Activated B cell treated with CpG ODN at 0.5 μM for 24 hours (primary cell): ENCODE data around the gene INSM1. TPM values are rescaled to one million over a fixed set of nuclear protein-coding genes. Genes with fewer than 3 reads are reported as not detected.

ENCODE experiments used
- ATAC-seq: fragments of 200-7000 bp; cut with Tn5 transposase; one replicate; pipeline ENCODE4 v1.10.0; 2021; ENCODE audit warnings: low read depth, mild to moderate bottlenecking, moderate library complexity
- CTCF ChIA-PET: fragments of 350-600 bp; sonication (Branson Sonifier 250); formaldehyde crosslinking; loops from one replicate; lab custom pipeline; 2021; ENCODE audit warnings: antibody characterized with exemption; lab: Charles Lee
- POLR2A ChIA-PET: fragments of 350-600 bp; sonication (Branson Sonifier 250); formaldehyde crosslinking; loops from one replicate; lab custom pipeline; 2021; ENCODE audit warnings: antibody characterized with exemption; lab: Charles Lee
- DNase-seq: peaks from one replicate; pipeline ENCODE4 v3.0.0; 2022
- H3K27ac Mint-ChIP-seq: one replicate; pipeline ENCODE4 v1.8.0; 2020; ENCODE audit warnings: mixed read lengths
- H3K27me3 Mint-ChIP-seq: one replicate; pipeline ENCODE4 v1.8.0; 2021; ENCODE audit warnings: mixed read lengths
- H3K36me3 Mint-ChIP-seq: one replicate; pipeline ENCODE4 v1.8.0; 2021; ENCODE audit warnings: low read depth, mixed read lengths
- H3K4me1 Mint-ChIP-seq: one replicate; pipeline ENCODE4 v1.8.0; 2021; ENCODE audit warnings: mixed read lengths
- H3K4me3 Mint-ChIP-seq: one replicate; pipeline ENCODE4 v1.8.0; 2020; ENCODE audit warnings: mild to moderate bottlenecking, mixed read lengths
- H3K9me3 Mint-ChIP-seq: one replicate; pipeline ENCODE4 v1.8.0; 2020; ENCODE audit warnings: mixed read lengths
- CTCF ChIP-seq: fragments of 200-600 bp; IDR thresholded peaks from one replicate; pipeline ENCODE4 v1.8.0; 2022; ENCODE audit warnings: antibody characterized with exemption, mild to moderate bottlenecking
- intact Hi-C: fragments of 100-400 bp; cut with micrococcal nuclease; formaldehyde crosslinking; loops from one replicate; pipeline ENCODE4 v1.15.1; 2024
- total RNA-seq: library from RNA; stranded (reverse); gene quantifications from 2 replicates; pipeline ENCODE4 v1.2.3, GENCODE V29; 2022

Gene INSM1
- total RNA-seq, 1 donor from 2014 or later, result not detected

- POLR2A ChIA-PET, result no interaction called here
- ATAC-seq (no peak), DNase-seq (no peak)
- H3K4me3 Mint-ChIP-seq, result no peak overlapping the region
- intact Hi-C loops, result no loop called here
- no peaks in the 10 kb centered on the region for H3K27me3 Mint-ChIP-seq
- peaks cover 33% of the 10 kb centered on the region for H3K36me3 Mint-ChIP-seq
- no peak for TF ChIP-seq CTCF
- no peaks in the 10 kb centered on the region for H3K4me1 Mint-ChIP-seq
- CTCF ChIA-PET, result no interaction called here
- H3K27ac Mint-ChIP-seq, result no peak overlapping the region
- H3K9me3 Mint-ChIP-seq, result no peaks in the 10 kb centered on the region
Observed at GRCh38 chr20:20391115-20391514, 23.2 kb downstream of the INSM1 start.

- H3K4me3 Mint-ChIP-seq, result no peak overlapping the region
- ATAC-seq, result no peak
- TF ChIP-seq CTCF, result no peak
- intact Hi-C loops, result no loop called here
- no peaks in the 10 kb centered on the region for H3K27me3 Mint-ChIP-seq
- peaks cover 33% of the 10 kb centered on the region for H3K36me3 Mint-ChIP-seq
- no peak for DNase-seq
- H3K27ac Mint-ChIP-seq, result no peak overlapping the region
- no peaks in the 10 kb centered on the region for H3K4me1 Mint-ChIP-seq
- CTCF ChIA-PET, result no interaction called here
- H3K9me3 Mint-ChIP-seq, result no peaks in the 10 kb centered on the region
- POLR2A ChIA-PET, result no interaction called here
Observed at GRCh38 chr20:20391766-20392165, 23.9 kb downstream of the INSM1 start.

GRCh38 chr20:20393207-20394120 is 25.6 kb downstream of the INSM1 start:
- no peak for TF ChIP-seq CTCF
- ATAC-seq, result no peak
- Mint-ChIP-seq H3K4me1 (no peaks in the 10 kb centered on the region), H3K27ac (no peak overlapping the region), H3K9me3 (no peaks in the 10 kb centered on the region), H3K36me3 (peaks cover 33% of the 10 kb centered on the region), H3K27me3 (no peaks in the 10 kb centered on the region), H3K4me3 (no peak overlapping the region)
- ChIA-PET POLR2A (no interaction called here), CTCF (no interaction called here)
- intact Hi-C loops, result no loop called here
- DNase-seq, result no peak

- Mint-ChIP-seq H3K27me3 (no peaks in the 10 kb centered on the region), H3K27ac (no peak overlapping the region), H3K4me1 (no peaks in the 10 kb centered on the region), H3K36me3 (peaks cover 34% of the 10 kb centered on the region), H3K9me3 (no peaks in the 10 kb centered on the region), H3K4me3 (no peak overlapping the region)
- no peak for TF ChIP-seq CTCF
- DNase-seq (no peak), ATAC-seq (no peak)
- intact Hi-C loops, result no loop called here
- POLR2A ChIA-PET, result no interaction called here
- CTCF ChIA-PET, result no interaction called here
Observed at GRCh38 chr20:20395087-20395486, 27.2 kb downstream of the INSM1 start.

GRCh38 chr20:20395903-20396568 is 28.1 kb downstream of the INSM1 start:
- Mint-ChIP-seq H3K27ac (no peak overlapping the region), H3K36me3 (peaks cover 30% of the 10 kb centered on the region), H3K4me1 (no peaks in the 10 kb centered on the region), H3K4me3 (no peak overlapping the region), H3K9me3 (no peaks in the 10 kb centered on the region), H3K27me3 (no peaks in the 10 kb centered on the region)
- CTCF ChIA-PET, result no interaction called here
- no peak for ATAC-seq
- TF ChIP-seq CTCF, result no peak
- POLR2A ChIA-PET, result no interaction called here
- DNase-seq, result no peak
- intact Hi-C loops, result no loop called here
